B cell (primary cell): ENCODE measurements around the gene TAF1D. TPM values are rescaled to one million over a fixed set of nuclear protein-coding genes. Genes with fewer than 3 reads are reported as not detected.

ENCODE experiments used
- ATAC-seq: fragments of 200-7000 bp; cut with Tn5 transposase; one replicate; pipeline ENCODE4 v1.10.0; 2021; ENCODE audit warnings: low read depth, mild to moderate bottlenecking, moderate number of reproducible peaks, moderate library complexity
- CTCF ChIA-PET: fragments of 350-600 bp; sonication (Branson Sonifier 250); formaldehyde crosslinking; loops from one replicate; lab custom pipeline; 2021; ENCODE audit warnings: antibody characterized with exemption, inconsistent platforms; lab: Charles Lee
- POLR2A ChIA-PET: fragments of 350-600 bp; sonication (Branson Sonifier 250); formaldehyde crosslinking; loops from one replicate; lab custom pipeline; 2021; ENCODE audit warnings: antibody characterized with exemption; lab: Charles Lee
- DNase-seq: peaks from one replicate; pipeline ENCODE4 v3.0.0; 2013
- H2AFZ ChIP-seq: 2 replicates; pipeline ENCODE4 v1.6.1; 2012; ENCODE audit warnings: mild to moderate bottlenecking, low read depth, low read length; ENCODE audit not compliant: insufficient read depth, poor library complexity, severe bottlenecking
- H3K27ac ChIP-seq, 2 donors: 1 replicate in 1 of 2; 2 replicates in 1 of 2; pipeline ENCODE4 v1.5.1; 2012 to 2013; ENCODE audit warnings: low read length in 2 of 2, mild to moderate bottlenecking in 2 of 2, moderate library complexity in 1 of 2
- H3K27me3 ChIP-seq, 4 experiments: fragments of 200-600 bp in 1 of 4; sonication (generic) in 1 of 4; replicated peaks in 1 of 4; 1 replicate in 2 of 4; 2 replicates in 2 of 4; pipeline versions ENCODE4 v1.6.1 to v1.7.0; 2013 to 2016; ENCODE audit warnings: low read length in 3 of 4, mild to moderate bottlenecking in 2 of 4, mixed read lengths in 1 of 4, moderate library complexity in 1 of 4; ENCODE audit not compliant: insufficient read depth in 4 of 4, control insufficient read depth in 3 of 4; ENCODE audit errors: control extremely low read depth in 1 of 4
- H3K36me3 ChIP-seq, 2 experiments: replicated peaks in 1 of 2; 1 replicate in 1 of 2; 2 replicates in 1 of 2; pipeline versions ENCODE4 v1.6.1 to v1.7.1; 2013; ENCODE audit warnings: low read length in 1 of 2; ENCODE audit not compliant: insufficient read depth in 2 of 2, control insufficient read depth in 1 of 2; ENCODE audit errors: control extremely low read depth in 1 of 2, extremely low read depth in 1 of 2
- H3K4me1 ChIP-seq, 2 donors: fragments of 200-600 bp in 1 of 2; sonication (generic) in 1 of 2; 1 replicate in 1 of 2; 2 replicates in 1 of 2; pipeline versions ENCODE4 v1.5.1 to v1.6.1; 2013 to 2017; ENCODE audit warnings: low read length in 2 of 2; ENCODE audit not compliant: control insufficient read depth in 2 of 2, insufficient read depth in 2 of 2
- H3K4me2 ChIP-seq: replicated peaks from 2 replicates; pipeline ENCODE3; 2012; ENCODE audit warnings: mild to moderate bottlenecking, low read depth, low read length; ENCODE audit not compliant: poor library complexity, severe bottlenecking
- H3K4me3 ChIP-seq, 5 experiments: fragments of 200-600 bp in 1 of 5; sonication (generic) in 1 of 5; 1 replicate in 3 of 5; 2 replicates in 2 of 5; pipeline versions ENCODE4 v1.5.1 to v1.7.0; 2011 to 2016; ENCODE audit warnings: low read length in 4 of 5, mild to moderate bottlenecking in 4 of 5, low read depth in 2 of 5, control low read depth in 1 of 5, moderate library complexity in 1 of 5; ENCODE audit not compliant: insufficient read depth in 1 of 5; ENCODE audit errors: control extremely low read depth in 1 of 5, extremely low read depth in 1 of 5
- H3K79me2 ChIP-seq: fragments of 200-600 bp; sonication (generic); one replicate; pipeline ENCODE4 v1.6.0; 2016; ENCODE audit warnings: low read length; ENCODE audit not compliant: control insufficient read depth, insufficient read depth
- H3K9ac ChIP-seq: fragments of 200-600 bp; sonication (generic); 2 replicates; pipeline ENCODE4 v1.6.1; 2017; ENCODE audit warnings: mild to moderate bottlenecking, low read length, moderate library complexity
- H3K9me3 ChIP-seq, 3 donors: one replicate each; pipeline versions ENCODE4 v1.6.1 to v1.7.1; 2013; ENCODE audit warnings: low read length in 2 of 3; ENCODE audit not compliant: control insufficient read depth in 2 of 3, insufficient read depth in 1 of 3; ENCODE audit errors: control extremely low read depth in 1 of 3
- H4K20me1 ChIP-seq: 2 replicates; pipeline ENCODE4 v1.6.0; 2012; ENCODE audit warnings: mild to moderate bottlenecking, low read length; ENCODE audit not compliant: insufficient read depth, control insufficient read depth, poor library complexity, severe bottlenecking
- H3K27ac Mint-ChIP-seq: one replicate; pipeline ENCODE4 v1.8.0; 2021; ENCODE audit warnings: mixed read lengths
- H3K27me3 Mint-ChIP-seq: one replicate; pipeline ENCODE4 v1.8.0; 2021; ENCODE audit warnings: mixed read lengths
- H3K4me1 Mint-ChIP-seq: one replicate; pipeline ENCODE4 v1.8.0; 2021; ENCODE audit warnings: mixed read lengths
- H3K4me3 Mint-ChIP-seq: one replicate; pipeline ENCODE4 v1.8.0; 2021; ENCODE audit warnings: mixed read lengths
- H3K9me3 Mint-ChIP-seq: one replicate; pipeline ENCODE4 v1.8.0; 2022; ENCODE audit warnings: mixed read lengths; ENCODE audit not compliant: insufficient read depth
- EZH2 ChIP-seq: IDR thresholded peaks from 2 replicates; pipeline ENCODE4 v1.6.1; 2012; ENCODE audit warnings: borderline replicate concordance, low read depth, mild to moderate bottlenecking, moderate library complexity, low read length; ENCODE audit not compliant: insufficient read depth, poor library complexity, severe bottlenecking
- WGBS: methylation state at CpG from one replicate; pipeline ENCODE4 v1.1.5; 2013; ENCODE audit warnings: missing lambda C conversion rate; ENCODE audit not compliant: insufficient coverage; 5-methylcytosine and 5-hydroxymethylcytosine counted together
- intact Hi-C: fragments of 100-400 bp; cut with micrococcal nuclease; formaldehyde crosslinking; loops from one replicate; pipeline ENCODE4 v1.10.0; 2022
- polyA plus RNA-seq: library from polyadenylated mRNA; depleted of rRNA; stranded (reverse); fragments of >200 nt; gene quantifications from 2 replicates; pipeline ENCODE4 v1.2.3, GENCODE V29; 2012
- total RNA-seq, 2 donors: library from RNA; stranded (reverse); fragments of 120-200 nt in 1 of 2; gene quantifications; 1 replicate in 1 of 2; 2 replicates in 1 of 2; pipeline versions ENCODE4 v1.2.3 to v1.2.4, GENCODE V29; 2013 to 2022
- TF ChIP-seq, protein P1 (sequence below): fragments of 200-600 bp; IDR thresholded peaks from one replicate; pipeline ENCODE4 v1.8.0; 2022; ENCODE audit warnings: antibody characterized with exemption, mild to moderate bottlenecking

The TAF1D gene
- total and polyA plus RNA-seq, 2 donors (not counting 1 experiment from before 2014, with no cell fraction given) = 127 to 230 TPM

- Histone ChIP-seq H3K36me3 (peaks cover 33 to 66% of the 10 kb centered on the region in 2 experiments), H3K4me2 (no peak overlapping the region), H3K4me1 (no peaks in the 10 kb centered on the region), H3K27me3 (no peaks in the 10 kb centered on the region), H4K20me1 (no peaks in the 10 kb centered on the region), H3K27ac (no peak overlapping the region), H3K9me3 (no peaks in the 10 kb centered on the region), H3K9ac (no peak overlapping the region), H3K79me2 (no peaks in the 10 kb centered on the region), H3K4me3 (no peak overlapping the region), H2AFZ (no peak overlapping the region)
- H3K27me3 Mint-ChIP-seq = no peaks in the 10 kb centered on the region
- intact Hi-C loops = no loop called here
- no peak overlapping the region for H3K4me3 Mint-ChIP-seq
- H3K4me1 Mint-ChIP-seq = peaks cover 1% of the 10 kb centered on the region
- DNase-seq = no peak
- H3K27ac Mint-ChIP-seq = no peak overlapping the region
- POLR2A ChIA-PET = no interaction called here
- CTCF ChIA-PET = no interaction called here
- ATAC-seq = no peak
- no peaks in the 10 kb centered on the region for H3K9me3 Mint-ChIP-seq
- TF ChIP-seq EZH2 = no peak
- TF ChIP-seq, protein P1, sequence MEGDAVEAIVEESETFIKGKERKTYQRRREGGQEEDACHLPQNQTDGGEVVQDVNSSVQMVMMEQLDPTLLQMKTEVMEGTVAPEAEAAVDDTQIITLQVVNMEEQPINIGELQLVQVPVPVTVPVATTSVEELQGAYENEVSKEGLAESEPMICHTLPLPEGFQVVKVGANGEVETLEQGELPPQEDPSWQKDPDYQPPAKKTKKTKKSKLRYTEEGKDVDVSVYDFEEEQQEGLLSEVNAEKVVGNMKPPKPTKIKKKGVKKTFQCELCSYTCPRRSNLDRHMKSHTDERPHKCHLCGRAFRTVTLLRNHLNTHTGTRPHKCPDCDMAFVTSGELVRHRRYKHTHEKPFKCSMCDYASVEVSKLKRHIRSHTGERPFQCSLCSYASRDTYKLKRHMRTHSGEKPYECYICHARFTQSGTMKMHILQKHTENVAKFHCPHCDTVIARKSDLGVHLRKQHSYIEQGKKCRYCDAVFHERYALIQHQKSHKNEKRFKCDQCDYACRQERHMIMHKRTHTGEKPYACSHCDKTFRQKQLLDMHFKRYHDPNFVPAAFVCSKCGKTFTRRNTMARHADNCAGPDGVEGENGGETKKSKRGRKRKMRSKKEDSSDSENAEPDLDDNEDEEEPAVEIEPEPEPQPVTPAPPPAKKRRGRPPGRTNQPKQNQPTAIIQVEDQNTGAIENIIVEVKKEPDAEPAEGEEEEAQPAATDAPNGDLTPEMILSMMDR = no peak
These were observed 46.7 kb downstream of the TAF1D start for GRCh38 chr11:93694557-93694956.

- H3K36me3 ChIP-seq = peaks cover 30 to 67% of the 10 kb centered on the region in 2 experiments
- no CpG with 5 or more reads among the region's 2 CpGs for WGBS
- H3K27ac Mint-ChIP-seq = no peak overlapping the region
These were observed 47.2 kb downstream of the TAF1D start for GRCh38 chr11:93694109-93694508.

More at GRCh38 chr11:93694109-93694508, 47.2 kb downstream of the TAF1D start:
- ATAC-seq (no peak), DNase-seq (no peak)
- POLR2A ChIA-PET = no interaction called here
- H3K4me1 Mint-ChIP-seq = peaks cover 6% of the 10 kb centered on the region
- no peaks in the 10 kb centered on the region for H3K79me2 ChIP-seq
- H4K20me1 ChIP-seq = no peaks in the 10 kb centered on the region
- no peak overlapping the region for H3K4me3 ChIP-seq
- intact Hi-C loops = no loop called here
- H3K27me3 ChIP-seq = no peaks in the 10 kb centered on the region
- CTCF ChIA-PET = no interaction called here
- H3K9ac ChIP-seq = no peak overlapping the region
- no peaks in the 10 kb centered on the region for H3K9me3 ChIP-seq
- no peak overlapping the region for H3K4me3 Mint-ChIP-seq
- H3K4me1 ChIP-seq = no peaks in the 10 kb centered on the region
- TF ChIP-seq, protein P1 = no peak
- no peak for TF ChIP-seq EZH2
- no peak overlapping the region for H2AFZ ChIP-seq
- H3K27me3 Mint-ChIP-seq = no peaks in the 10 kb centered on the region
- no peak overlapping the region for H3K27ac ChIP-seq
- H3K9me3 Mint-ChIP-seq = no peaks in the 10 kb centered on the region
- H3K4me2 ChIP-seq = no peak overlapping the region
